ENCODE data around the gene NRL.

The NRL gene

DNA sequence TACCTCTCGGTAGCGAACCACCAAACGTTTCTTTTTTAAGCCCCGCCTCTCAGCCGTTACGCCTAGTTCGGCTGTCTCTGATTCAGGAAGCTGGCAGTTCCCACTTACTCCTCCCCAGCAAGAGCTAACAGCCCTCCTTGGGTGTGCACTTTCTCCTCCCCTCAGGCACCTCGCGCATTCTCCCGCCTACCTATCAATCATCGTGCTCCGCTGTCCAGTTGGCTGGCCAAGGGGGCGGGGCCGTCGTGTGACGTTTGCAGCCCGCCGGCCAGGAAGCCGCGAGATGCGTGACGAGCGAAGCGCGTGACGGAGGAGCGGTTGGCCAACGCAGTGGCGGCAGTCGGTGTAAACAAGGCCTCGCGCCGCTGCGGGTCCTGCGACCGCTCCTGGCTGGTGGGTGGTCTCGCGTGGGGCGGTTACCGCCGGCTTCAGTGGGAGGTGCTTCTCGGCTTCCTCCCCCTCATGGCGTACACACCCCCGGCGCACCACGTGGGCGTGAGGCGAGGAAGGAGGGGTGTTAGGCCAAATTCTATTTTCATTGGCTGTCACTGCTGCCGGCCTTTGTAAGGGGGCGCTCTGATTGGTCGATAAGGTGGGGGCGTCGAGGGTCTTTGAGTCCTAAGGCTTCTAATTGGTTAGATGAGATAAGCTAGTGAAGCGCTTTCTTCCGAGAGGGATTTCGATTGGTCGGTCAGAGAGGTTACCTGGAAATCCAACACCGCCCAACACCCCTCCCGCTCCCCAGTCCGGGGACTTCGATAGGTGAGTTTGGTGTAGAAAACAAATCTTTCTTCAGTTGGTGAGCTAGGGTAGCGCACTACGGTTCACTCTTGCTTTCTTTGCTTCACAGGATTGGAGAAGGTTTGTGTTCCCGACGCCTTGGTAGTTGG is at the start of gene NRL, which contains the start of gene DCAF11:
Gene NRL, minus strand, starts transcription at position 418 of the 890 bp plus-strand sequence. CDS start 32,101 bp downstream, outside the sequence.
Gene DCAF11, plus strand, starts transcription at position 246 of the 890 bp plus-strand sequence. CDS start 818 bp downstream, outside the sequence.
- H3K4me1 ChIP-seq (ENCODE audit: insufficient read depth, low read length): no peaks in the 10 kb centered on the region
- peaks cover 14% of the 10 kb centered on the region for H3K36me3 ChIP-seq (ENCODE audit: insufficient read depth, low read length)
- peak within 1 kb of the TSS; percentile 81 for H3K9ac ChIP-seq (ENCODE audit: low read depth, low read length)
- H3K9me3 ChIP-seq (ENCODE audit: control insufficient read depth, insufficient read depth, low read length): no peaks in the 10 kb centered on the region

- Histone ChIP-seq H3K4me1 (ENCODE audit: insufficient read depth, low read length) (peaks cover 5% of the 10 kb centered on the region; the same call in 1 of the 2 replicates), H3K36me3 (ENCODE audit: insufficient read depth, low read length) (peaks cover 13% of the 10 kb centered on the region), H3K9ac (ENCODE audit: low read depth, low read length) (no peak overlapping the region), H3K9me3 (ENCODE audit: control insufficient read depth, insufficient read depth, low read length) (no peaks in the 10 kb centered on the region)
These were observed 47.3 kb upstream of the NRL start for GRCh38 chr14:24162093-24162492.

GRCh38 chr14:24160850-24161804 is 46.4 kb upstream of the NRL start, which contains the start of gene IRF9:
IRF9 (plus strand) TSS chr14:24161265; CDS start chr14:24162145, 880 bp downstream.
- no peaks in the 10 kb centered on the region for H3K9me3 ChIP-seq (ENCODE audit: control insufficient read depth, insufficient read depth, low read length)
- H3K36me3 ChIP-seq (ENCODE audit: insufficient read depth, low read length): peaks cover 16% of the 10 kb centered on the region
- H3K9ac ChIP-seq (ENCODE audit: low read depth, low read length): peak within 1 kb of the TSS; percentile 49
- H3K4me1 ChIP-seq (ENCODE audit: insufficient read depth, low read length): peaks cover 5% of the 10 kb centered on the region; the same call in 1 of the 2 replicates

GRCh38 chr14:24160499-24160849 is 45.7 kb upstream of the NRL start:
- Histone ChIP-seq H3K4me1 (ENCODE audit: insufficient read depth, low read length) (peaks cover 5% of the 10 kb centered on the region; the same call in 1 of the 2 replicates), H3K9ac (ENCODE audit: low read depth, low read length) (no peak overlapping the region), H3K9me3 (ENCODE audit: control insufficient read depth, insufficient read depth, low read length) (no peaks in the 10 kb centered on the region), H3K36me3 (ENCODE audit: insufficient read depth, low read length) (peaks cover 20% of the 10 kb centered on the region)

DNA sequence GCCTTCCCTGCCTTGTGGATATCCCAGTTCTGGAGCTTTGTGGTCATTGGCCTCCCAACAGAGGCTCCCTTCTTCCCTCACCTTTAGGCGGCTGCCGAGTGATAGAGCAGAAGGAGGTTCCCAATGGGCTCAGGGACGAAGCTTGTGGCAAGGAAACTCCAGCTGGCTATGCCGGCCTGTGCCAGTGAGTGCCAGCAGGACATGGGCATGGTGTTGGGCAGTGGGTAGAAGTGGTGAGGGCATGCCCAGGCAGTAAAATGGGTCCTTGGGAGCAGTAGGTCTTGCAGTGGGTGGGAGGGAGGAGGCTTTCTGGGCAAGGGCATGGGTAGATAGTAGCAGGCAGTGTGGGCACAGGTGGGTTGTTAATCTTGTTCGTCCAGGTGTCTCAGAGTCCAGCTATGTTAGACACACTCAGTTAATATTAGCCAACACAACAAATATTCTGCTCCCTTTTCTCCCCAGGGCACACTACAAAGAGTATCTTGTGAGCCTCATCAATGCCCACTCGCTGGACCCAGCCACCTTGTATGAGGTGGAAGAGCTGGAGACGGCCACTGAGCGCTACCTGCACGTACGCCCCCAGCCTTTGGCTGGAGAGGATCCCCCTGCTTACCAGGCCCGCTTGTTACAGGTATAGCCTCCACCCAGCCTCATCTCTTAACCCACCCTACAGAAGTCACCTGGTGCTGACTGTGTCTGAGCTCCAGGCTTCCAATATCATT is 45.2 kb upstream of the NRL start:
- Histone ChIP-seq H3K9ac (ENCODE audit: low read depth, low read length) (no peak overlapping the region), H3K4me1 (ENCODE audit: insufficient read depth, low read length) (peaks cover 5% of the 10 kb centered on the region; the same call in 1 of the 2 replicates), H3K36me3 (ENCODE audit: insufficient read depth, low read length) (peaks cover 20% of the 10 kb centered on the region), H3K9me3 (ENCODE audit: control insufficient read depth, insufficient read depth, low read length) (no peaks in the 10 kb centered on the region)

DNA sequence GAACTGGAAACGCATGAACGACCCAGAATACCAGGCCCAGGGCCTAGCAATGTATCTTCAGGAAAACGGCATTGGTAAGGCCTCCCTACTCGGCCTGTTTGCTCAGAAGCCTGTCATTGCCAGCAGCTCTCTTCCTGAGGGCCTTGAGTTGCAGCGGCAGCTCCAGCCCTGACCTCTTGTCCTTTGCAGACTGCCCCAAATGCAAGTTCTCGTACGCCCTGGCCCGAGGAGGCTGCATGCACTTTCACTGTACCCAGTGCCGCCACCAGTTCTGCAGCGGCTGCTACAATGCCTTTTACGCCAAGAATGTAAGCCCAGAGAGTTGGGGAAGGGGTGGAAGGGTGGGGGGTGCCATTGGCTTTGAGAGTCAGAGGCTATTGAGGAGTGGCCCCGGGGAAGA is 42.6 kb upstream of the NRL start:
- peaks cover 24% of the 10 kb centered on the region for H3K36me3 ChIP-seq (ENCODE audit: insufficient read depth, low read length)
- no peak overlapping the region for H3K9ac ChIP-seq (ENCODE audit: low read depth, low read length)
- H3K9me3 ChIP-seq (ENCODE audit: control insufficient read depth, insufficient read depth, low read length): no peaks in the 10 kb centered on the region
- H3K4me1 ChIP-seq (ENCODE audit: insufficient read depth, low read length): peaks cover 5% of the 10 kb centered on the region; the same call in 1 of the 2 replicates

DNA sequence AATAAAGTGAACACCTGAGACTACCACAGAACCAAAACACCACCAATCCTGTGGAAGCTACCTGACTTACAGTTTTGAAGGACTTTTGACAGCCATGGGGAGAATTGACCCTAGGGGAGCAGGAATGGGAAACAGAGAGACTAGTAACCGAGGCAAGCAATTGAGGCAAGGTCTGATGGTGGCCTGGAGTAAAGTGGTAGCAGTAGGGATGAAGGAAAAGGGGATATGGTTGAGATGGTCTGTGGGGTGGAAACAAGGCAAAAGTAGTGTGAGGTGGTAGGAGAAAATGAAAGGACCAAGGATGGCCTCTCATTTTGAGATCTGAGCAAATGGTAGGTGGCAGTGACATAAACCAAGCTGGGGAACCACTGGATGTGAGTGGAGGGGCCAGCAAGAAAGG is 42.1 kb upstream of the NRL start:
- Histone ChIP-seq H3K9ac (ENCODE audit: low read depth, low read length) (no peak overlapping the region), H3K9me3 (ENCODE audit: control insufficient read depth, insufficient read depth, low read length) (no peaks in the 10 kb centered on the region), H3K36me3 (ENCODE audit: insufficient read depth, low read length) (peaks cover 25% of the 10 kb centered on the region), H3K4me1 (ENCODE audit: insufficient read depth, low read length) (peaks cover 3% of the 10 kb centered on the region; the same call in 1 of the 2 replicates)

DNA sequence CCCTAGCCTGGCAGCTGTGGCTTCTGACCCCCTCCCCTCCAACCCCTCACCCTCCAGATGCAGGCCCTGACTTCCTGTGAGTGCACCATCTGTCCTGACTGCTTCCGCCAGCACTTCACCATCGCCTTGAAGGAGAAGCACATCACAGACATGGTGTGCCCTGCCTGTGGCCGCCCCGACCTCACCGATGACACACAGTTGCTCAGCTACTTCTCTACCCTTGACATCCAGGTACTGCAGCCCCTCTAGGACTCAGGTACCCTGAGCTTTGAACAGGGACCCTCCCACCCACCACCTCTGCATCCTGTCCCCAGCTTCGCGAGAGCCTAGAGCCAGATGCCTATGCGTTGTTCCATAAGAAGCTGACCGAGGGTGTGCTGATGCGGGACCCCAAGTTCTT is 40.4 kb upstream of the NRL start:
- peaks cover 27% of the 10 kb centered on the region for H3K36me3 ChIP-seq (ENCODE audit: insufficient read depth, low read length)
- H3K9ac ChIP-seq (ENCODE audit: low read depth, low read length): no peak overlapping the region
- no peaks in the 10 kb centered on the region for H3K9me3 ChIP-seq (ENCODE audit: control insufficient read depth, insufficient read depth, low read length)

GRCh38 chr14:24151404-24152080 is 36.8 kb upstream of the NRL start:
- Histone ChIP-seq H3K4me1 (ENCODE audit: insufficient read depth, low read length) (peaks cover 6% of the 10 kb centered on the region; the same call in 1 of the 2 replicates), H3K9me3 (ENCODE audit: control insufficient read depth, insufficient read depth, low read length) (no peaks in the 10 kb centered on the region), H3K9ac (ENCODE audit: low read depth, low read length) (no peak overlapping the region), H3K36me3 (ENCODE audit: insufficient read depth, low read length) (peaks cover 15% of the 10 kb centered on the region)

More for the DNA sequence above, 40.4 kb upstream of the NRL start:
- H3K4me1 ChIP-seq (ENCODE audit: insufficient read depth, low read length): no peaks in the 10 kb centered on the region

- no peaks in the 10 kb centered on the region for H3K9me3 ChIP-seq (ENCODE audit: control insufficient read depth, insufficient read depth, low read length)
- no peak overlapping the region for H3K9ac ChIP-seq (ENCODE audit: low read depth, low read length)
- H3K4me1 ChIP-seq (ENCODE audit: insufficient read depth, low read length): peaks cover 6% of the 10 kb centered on the region; the same call in 1 of the 2 replicates
- peaks cover 15% of the 10 kb centered on the region for H3K36me3 ChIP-seq (ENCODE audit: insufficient read depth, low read length)
These were observed 36.2 kb upstream of the NRL start for GRCh38 chr14:24150993-24151392.

GRCh38 chr14:24150567-24150966 is 35.8 kb upstream of the NRL start:
- Histone ChIP-seq H3K9me3 (ENCODE audit: control insufficient read depth, insufficient read depth, low read length) (no peaks in the 10 kb centered on the region), H3K36me3 (ENCODE audit: insufficient read depth, low read length) (peaks cover 11% of the 10 kb centered on the region), H3K4me1 (ENCODE audit: insufficient read depth, low read length) (peaks cover 6% of the 10 kb centered on the region; the same call in 1 of the 2 replicates), H3K9ac (ENCODE audit: low read depth, low read length) (no peak overlapping the region)

DNA sequence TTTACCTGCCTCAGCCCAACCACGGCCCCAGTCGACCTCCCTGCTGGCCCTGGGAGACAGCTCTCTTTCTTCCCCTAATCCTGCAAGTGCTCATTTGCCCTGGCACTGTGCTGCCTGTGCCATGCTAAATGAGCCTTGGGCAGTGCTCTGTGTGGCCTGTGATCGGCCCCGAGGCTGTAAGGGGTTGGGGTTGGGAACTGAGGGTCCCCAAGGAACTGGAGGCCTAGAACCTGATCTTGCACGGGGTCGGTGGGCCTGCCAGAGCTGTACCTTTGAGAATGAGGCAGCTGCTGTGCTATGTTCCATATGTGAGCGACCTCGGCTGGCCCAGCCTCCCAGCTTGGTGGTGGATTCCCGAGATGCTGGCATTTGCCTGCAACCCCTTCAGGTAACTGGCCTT is 35.3 kb upstream of the NRL start:
- no peak overlapping the region for H3K9ac ChIP-seq (ENCODE audit: low read depth, low read length)
- H3K4me1 ChIP-seq (ENCODE audit: insufficient read depth, low read length): peaks cover 6% of the 10 kb centered on the region; the same call in 1 of the 2 replicates
- no peaks in the 10 kb centered on the region for H3K9me3 ChIP-seq (ENCODE audit: control insufficient read depth, insufficient read depth, low read length)
- peaks cover 11% of the 10 kb centered on the region for H3K36me3 ChIP-seq (ENCODE audit: insufficient read depth, low read length)

DNA sequence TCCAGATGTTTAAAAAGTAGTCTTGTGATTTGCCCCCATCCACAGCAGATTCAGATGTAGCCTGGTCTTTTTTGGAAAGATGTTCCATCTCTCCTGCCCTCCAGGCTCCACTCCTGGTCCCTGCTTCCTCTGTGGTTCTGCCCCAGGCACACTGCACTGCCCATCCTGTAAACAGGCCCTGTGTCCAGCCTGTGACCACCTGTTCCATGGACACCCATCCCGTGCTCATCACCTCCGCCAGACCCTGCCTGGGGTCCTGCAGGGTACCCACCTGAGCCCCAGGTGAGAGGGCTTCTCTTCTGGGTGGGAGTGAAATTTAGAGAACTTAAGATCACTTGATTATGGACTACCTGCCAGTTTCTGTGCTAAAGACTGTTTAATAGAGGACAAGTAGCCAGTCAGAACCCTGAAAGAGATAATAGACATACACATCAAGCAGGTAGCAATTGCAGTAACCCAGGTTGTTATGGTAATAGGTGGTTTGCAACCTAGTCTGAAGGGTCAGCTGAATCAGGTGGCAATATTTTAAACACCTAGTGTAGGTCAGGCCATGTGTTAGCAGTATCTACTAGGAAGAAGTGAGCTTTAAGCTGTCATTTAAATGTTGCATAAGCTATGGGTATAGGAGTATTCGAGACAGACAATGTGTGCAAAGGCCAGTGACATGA is 34.7 kb upstream of the NRL start:
- peaks cover 6% of the 10 kb centered on the region; the same call in 1 of the 2 replicates for H3K4me1 ChIP-seq (ENCODE audit: insufficient read depth, low read length)
- H3K9me3 ChIP-seq (ENCODE audit: control insufficient read depth, insufficient read depth, low read length): no peaks in the 10 kb centered on the region
- H3K9ac ChIP-seq (ENCODE audit: low read depth, low read length): no peak overlapping the region
- H3K36me3 ChIP-seq (ENCODE audit: insufficient read depth, low read length): peaks cover 7% of the 10 kb centered on the region

All from ES-I3 (cell line).